ENCODE data around the gene EBI3. TPM values are rescaled to one million over a fixed set of nuclear protein-coding genes. Genes with fewer than 3 reads are reported as not detected.

EBI3 gene
- total RNA-seq, 1 experiment from 2014 or later = 1.4 TPM

DNA sequence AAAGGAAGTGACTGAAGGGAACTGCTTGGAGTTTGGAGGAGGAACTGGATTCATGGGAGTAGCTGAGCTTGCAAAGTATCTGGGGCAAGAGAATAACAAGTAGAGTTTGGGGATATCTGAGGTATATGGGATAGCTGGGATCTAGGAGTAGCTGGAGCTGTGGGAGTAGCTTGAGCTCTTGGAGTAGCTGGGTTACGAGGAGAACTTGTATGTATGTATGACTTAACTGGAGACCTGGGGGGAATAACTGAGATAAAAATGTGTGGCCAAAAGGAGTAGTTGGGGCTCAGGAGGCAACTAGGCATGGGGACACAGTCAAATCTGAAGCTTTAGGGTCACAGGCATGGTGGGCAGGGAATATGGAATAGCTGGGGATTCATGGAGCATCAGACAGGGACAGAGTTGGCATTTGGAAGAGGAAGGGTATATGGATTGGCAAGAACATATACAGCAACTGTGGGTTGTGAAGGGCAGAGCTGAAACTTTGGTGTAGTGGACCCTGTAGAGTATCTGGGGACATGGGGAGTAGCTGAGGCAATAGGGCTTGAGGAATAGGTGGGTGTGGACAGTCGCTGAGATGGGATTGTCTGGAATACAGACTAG is 28.3 kb upstream of the EBI3 start:
- no peak overlapping the region for H2BK5ac ChIP-seq (ENCODE audit: insufficient read length, low read length)
- H4K5ac ChIP-seq (ENCODE audit: insufficient read length, low read depth, low read length) = no peak overlapping the region
- no peak overlapping the region for H2BK120ac ChIP-seq (ENCODE audit: low read depth, low read length, poor library complexity, severe bottlenecking)
- H3K4me1 ChIP-seq (ENCODE audit: insufficient read depth, low read length) = no peaks in the 10 kb centered on the region
- no peak overlapping the region for H3T11ph ChIP-seq (ENCODE audit: low read length)
- TF ChIP-seq, protein P1, sequence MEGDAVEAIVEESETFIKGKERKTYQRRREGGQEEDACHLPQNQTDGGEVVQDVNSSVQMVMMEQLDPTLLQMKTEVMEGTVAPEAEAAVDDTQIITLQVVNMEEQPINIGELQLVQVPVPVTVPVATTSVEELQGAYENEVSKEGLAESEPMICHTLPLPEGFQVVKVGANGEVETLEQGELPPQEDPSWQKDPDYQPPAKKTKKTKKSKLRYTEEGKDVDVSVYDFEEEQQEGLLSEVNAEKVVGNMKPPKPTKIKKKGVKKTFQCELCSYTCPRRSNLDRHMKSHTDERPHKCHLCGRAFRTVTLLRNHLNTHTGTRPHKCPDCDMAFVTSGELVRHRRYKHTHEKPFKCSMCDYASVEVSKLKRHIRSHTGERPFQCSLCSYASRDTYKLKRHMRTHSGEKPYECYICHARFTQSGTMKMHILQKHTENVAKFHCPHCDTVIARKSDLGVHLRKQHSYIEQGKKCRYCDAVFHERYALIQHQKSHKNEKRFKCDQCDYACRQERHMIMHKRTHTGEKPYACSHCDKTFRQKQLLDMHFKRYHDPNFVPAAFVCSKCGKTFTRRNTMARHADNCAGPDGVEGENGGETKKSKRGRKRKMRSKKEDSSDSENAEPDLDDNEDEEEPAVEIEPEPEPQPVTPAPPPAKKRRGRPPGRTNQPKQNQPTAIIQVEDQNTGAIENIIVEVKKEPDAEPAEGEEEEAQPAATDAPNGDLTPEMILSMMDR (conservative IDR thresholded peaks at IDR 0.05) = no peak
- no peak overlapping the region for H2BK20ac ChIP-seq (ENCODE audit: low read depth, low read length, poor library complexity, severe bottlenecking)
- H3K4me2 ChIP-seq (ENCODE audit: insufficient read depth, insufficient read length, low read length) = no peak overlapping the region
- H2BK15ac ChIP-seq (ENCODE audit: low read depth, low read length) = no peak overlapping the region
- no peak overlapping the region for H4K8ac ChIP-seq (replicated peaks; ENCODE audit: insufficient read length, low read depth, low read length)
- H3K79me1 ChIP-seq (ENCODE audit: insufficient read depth, low read depth, low read length, poor library complexity, severe bottlenecking) = no peaks in the 10 kb centered on the region
- no peak overlapping the region for H3K4me3 Mint-ChIP-seq
- H3K27me3 ChIP-seq (ENCODE audit: insufficient read depth, low read length) = peaks cover 3% of the 10 kb centered on the region; the same call in 1 of the 2 replicates
- no peak overlapping the region for H3K14ac ChIP-seq (ENCODE audit: insufficient read depth, low read length)
- H4K20me1 ChIP-seq (ENCODE audit: control insufficient read depth, insufficient read depth, insufficient read length) = no peaks in the 10 kb centered on the region
- no peak overlapping the region for H3K18ac ChIP-seq (ENCODE audit: insufficient read length, low read depth, low read length)
- H3K9ac ChIP-seq (ENCODE audit: extremely low read depth, insufficient read length, low read length) = no peak overlapping the region
- WGBS (ENCODE audit: extremely low coverage, insufficient read length, low lambda C conversion rate) = no CpG with 5 or more reads among the region's 2 CpGs
- H3K36me3 Mint-ChIP-seq (ENCODE audit: insufficient read depth in 1 of 3, low read depth in 3 of 3) = no peaks in the 10 kb centered on the region; a peak in 3 of 7 replicates
- H4K91ac ChIP-seq (ENCODE audit: insufficient read length, low read depth, low read length) = no peak overlapping the region
- no peak overlapping the region for H3K23ac ChIP-seq (ENCODE audit: insufficient read length, low read depth, low read length)
- H3K27ac ChIP-seq (ENCODE audit: insufficient read length, low read depth, low read length) = no peak overlapping the region
- no peak overlapping the region for H2BK12ac ChIP-seq (ENCODE audit: insufficient read length, low read depth, low read length)
- peaks cover 8 to 9% of the 10 kb centered on the region in 2 experiments; a peak in 3 of 5 replicates for H3K9me3 Mint-ChIP-seq
- no peak overlapping the region for H3K4ac ChIP-seq (ENCODE audit: low read depth, low read length)
- H2AK5ac ChIP-seq (ENCODE audit: insufficient read length, low read length) = no peak overlapping the region
- no peaks in the 10 kb centered on the region for H3K23me2 ChIP-seq (ENCODE audit: insufficient read length, low read depth, low read length, poor library complexity, severe bottlenecking)
- no peaks in the 10 kb centered on the region for H3K9me3 ChIP-seq (ENCODE audit: control insufficient read depth, low read depth, low read length)
- no peak for DNase-seq
- H3K79me2 ChIP-seq (ENCODE audit: insufficient read depth, low read length) = no peaks in the 10 kb centered on the region
- H3K27ac Mint-ChIP-seq = no peak overlapping the region
- peaks cover 7 to 18% of the 10 kb centered on the region in 2 experiments for H3K4me1 Mint-ChIP-seq
- no peak overlapping the region for H3K56ac ChIP-seq (ENCODE audit: insufficient read length, low read depth, low read length)
- peaks cover 56% of the 10 kb centered on the region for H3K27me3 Mint-ChIP-seq (ENCODE audit: low read depth)
- H2AFZ ChIP-seq (ENCODE audit: low read length) = no peak overlapping the region
